ENCODE data around the gene IL7R. TPM values are rescaled to one million over a fixed set of nuclear protein-coding genes. Genes with fewer than 3 reads are reported as not detected.
A peak's percentile ranks its signal among the peaks of the same experiment; 100 is the strongest.

IL7R gene
- total and polyA plus RNA-seq, 2 of the 13 experiments (the other 11 are each of a cell fraction or from before 2014, with no cell fraction given) = not detected

DNA sequence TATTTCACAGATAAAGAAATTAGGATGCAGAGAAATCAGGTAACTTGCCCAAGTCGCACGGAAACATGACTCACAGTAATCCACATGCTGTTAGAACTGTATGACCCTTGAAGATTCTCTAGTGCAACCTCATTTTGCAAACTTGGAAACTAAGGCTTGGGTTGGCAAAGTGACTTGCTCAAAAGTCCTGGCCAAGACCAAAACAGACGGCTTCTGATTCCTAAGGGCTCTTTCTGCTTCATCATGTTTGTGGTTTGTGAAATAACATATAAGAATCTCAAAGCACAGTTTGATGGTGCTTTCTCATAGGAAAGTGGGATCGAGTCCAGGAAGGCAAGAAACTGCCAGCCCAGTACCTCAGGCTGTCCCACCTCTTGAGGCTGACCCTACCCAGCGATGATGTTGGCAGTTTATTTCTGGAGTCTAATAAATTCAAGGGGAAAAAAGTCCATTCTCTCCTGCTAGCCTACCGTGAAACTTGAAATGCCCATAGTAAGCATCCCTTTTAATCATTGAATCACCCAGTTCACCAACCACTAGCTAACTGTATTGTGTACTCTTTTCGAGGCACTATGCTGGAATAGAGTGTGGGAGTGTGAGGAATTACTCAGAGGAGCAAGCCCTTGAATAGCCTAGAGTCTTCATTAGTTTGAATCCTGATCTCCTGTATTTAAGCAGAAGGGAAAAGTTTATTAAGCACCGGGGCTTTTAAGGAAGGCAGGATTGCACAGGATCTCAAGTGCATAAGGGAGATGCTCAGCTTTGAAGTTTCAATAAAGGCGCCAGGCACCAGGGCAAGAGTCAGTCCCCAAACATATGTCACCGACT, 67.6 kb downstream of the IL7R start:
- Histone ChIP-seq H3K27me3 (ENCODE audit: control insufficient read depth in 1 of 2, insufficient read depth in 2 of 2, low read length in 2 of 2) (no peaks in the 10 kb centered on the region), H3K4me3 (replicated peaks in 1 of 3; ENCODE audit: insufficient read depth in 1 of 3, low read depth in 2 of 3, low read length in 3 of 3) (no peak overlapping the region), H3K4me2 (ENCODE audit: low read depth, low read length) (no peak overlapping the region), H3K27ac (ENCODE audit: extremely low read length, insufficient read depth, low read length) (no peak overlapping the region), H4K20me1 (ENCODE audit: insufficient read depth, low read length) (no peaks in the 10 kb centered on the region), H3K4me1 (ENCODE audit: insufficient read depth, low read length) (no peaks in the 10 kb centered on the region), H3K9ac (ENCODE audit: insufficient read depth, low read depth, low read length) (no peak overlapping the region), H3K9me3 (ENCODE audit: low read length) (no peaks in the 10 kb centered on the region), H2AFZ (ENCODE audit: low read length) (no peak overlapping the region), H3K36me3 (replicated peaks in 1 of 2; ENCODE audit: control insufficient read depth in 1 of 2, insufficient read depth in 2 of 2, low read length in 2 of 2) (no peaks in the 10 kb centered on the region), H3K79me2 (ENCODE audit: insufficient read depth, low read length) (no peaks in the 10 kb centered on the region)
- in situ Hi-C loops (cut with HindIII; ENCODE audit: extremely low pct_ligation_motif_present, low pct_unique_long_range_greater_than_20kb) = loop anchor here (10.0 kb wide), 1 partner anchor 150 kb away; no protein-coding TSS in a partner anchor
- WGBS (ENCODE audit: low lambda C conversion rate) = 17% methylated on average over 10 of the region's 10 CpGs
- ChIA-PET POLR2A (no interaction called here), CTCF (ENCODE audit: low intra/inter-chr PET ratio, low total read pairs) (interaction anchor here (3.3 kb wide), 1 partner anchor 147 kb away, joined by 38 read pairs; no protein-coding TSS in a partner anchor)
- ATAC-seq (no peak), FAIRE-seq (no peak), DNase-seq (ENCODE audit: low spot score) (no peak)
- BruUV-seq (replicated peaks) = no TSS peak
- no peak for TF ChIP-seq ZSCAN22 (CRISPR knock-in tag; IDR thresholded peaks at IDR 0.05)
- no peak for TF ChIP-seq ZNF644 (CRISPR knock-in tag; IDR thresholded peaks at IDR 0.05; ENCODE audit: low read depth)
- TF ChIP-seq HDAC1 (CRISPR knock-in tag; IDR thresholded peaks at IDR 0.05) = no peak
- TF ChIP-seq ZNF382 (CRISPR knock-in tag; IDR thresholded peaks at IDR 0.05; ENCODE audit: borderline replicate concordance) = no peak
- intact Hi-C loops (cut with micrococcal nuclease; ENCODE audit: unreplicated experiment) = no loop called here

DNA sequence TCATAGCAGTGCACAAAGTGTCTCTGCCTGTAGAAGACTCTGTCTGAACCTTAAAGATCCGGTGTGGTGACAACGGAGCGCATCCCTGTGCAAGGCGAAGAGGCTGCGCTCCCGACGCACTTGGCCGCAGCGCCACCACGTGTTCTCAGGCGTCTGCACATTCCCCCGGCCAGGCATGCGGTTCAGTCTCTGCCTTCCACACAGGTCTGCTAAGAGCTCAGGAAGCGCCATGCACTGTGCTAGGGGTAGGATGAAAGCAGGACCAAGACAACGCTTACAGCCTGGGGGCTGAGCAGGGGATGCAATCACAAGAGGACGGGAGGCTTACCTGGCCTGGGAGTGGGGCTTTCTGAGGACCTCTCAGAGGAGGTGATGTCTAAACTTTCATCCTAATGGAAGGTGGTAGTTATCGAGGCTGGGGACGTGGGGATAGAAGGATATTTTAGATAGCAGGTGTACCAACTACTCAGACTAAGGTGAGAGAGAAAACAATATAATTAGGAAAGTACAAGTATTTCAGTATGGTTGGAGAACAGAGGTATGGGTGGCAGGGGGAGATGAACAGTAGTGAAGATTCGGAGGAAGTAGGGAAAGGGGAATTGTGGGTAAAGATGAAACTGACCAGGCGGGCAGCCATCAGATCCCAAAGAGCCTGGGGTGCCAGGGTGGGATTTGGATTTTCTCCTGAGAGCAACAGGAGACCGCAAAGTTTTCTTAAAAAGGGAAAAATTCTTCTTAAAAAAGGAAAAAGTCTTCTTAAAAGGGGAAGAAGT, 68.4 kb downstream of the IL7R start:
- intact Hi-C loops (cut with micrococcal nuclease; ENCODE audit: unreplicated experiment) (loop anchor here (5.0 kb wide), 2 partner anchors 698 to 838 kb away; no protein-coding TSS in a partner anchor), in situ Hi-C loops (cut with HindIII; ENCODE audit: extremely low pct_ligation_motif_present, low pct_unique_long_range_greater_than_20kb) (loop anchor here (5.0 to 10.0 kb wide), 2 partner anchors 150 to 273 kb away; no protein-coding TSS in a partner anchor)
- no peaks in the 10 kb centered on the region for H3K9me3 ChIP-seq (ENCODE audit: low read length)
- no peaks in the 10 kb centered on the region; a peak in 1 of 5 replicates for H3K27me3 ChIP-seq (ENCODE audit: control insufficient read depth in 1 of 2, insufficient read depth in 2 of 2, low read length in 2 of 2)
- no peaks in the 10 kb centered on the region for H3K4me1 ChIP-seq (ENCODE audit: insufficient read depth, low read length)
- H2AFZ ChIP-seq (ENCODE audit: low read length) = no peak overlapping the region
- no peaks in the 10 kb centered on the region for H4K20me1 ChIP-seq (ENCODE audit: insufficient read depth, low read length)
- 24% methylated on average over 8 of the region's 21 CpGs for WGBS (ENCODE audit: low lambda C conversion rate)
- no peak overlapping the region for H3K4me2 ChIP-seq (ENCODE audit: low read depth, low read length)
- no peaks in the 10 kb centered on the region for H3K79me2 ChIP-seq (ENCODE audit: insufficient read depth, low read length)
- ATAC-seq (peak; percentile 95), DNase-seq (ENCODE audit: low spot score) (no peak), FAIRE-seq (peak; percentile 58)
- POLR2A ChIA-PET = interaction anchor here (1.1 kb wide), 1 partner anchor 274 kb away, joined by 3 read pairs; no protein-coding TSS in a partner anchor
- no TSS peak for BruUV-seq (replicated peaks)
- H3K4me3 ChIP-seq (replicated peaks in 1 of 3; ENCODE audit: insufficient read depth in 1 of 3, low read depth in 2 of 3, low read length in 3 of 3) = no peak overlapping the region
- H3K9ac ChIP-seq (ENCODE audit: insufficient read depth, low read depth, low read length) = no peak overlapping the region
- H3K27ac ChIP-seq (ENCODE audit: extremely low read length, insufficient read depth, low read length) = no peak overlapping the region
- CTCF ChIA-PET (ENCODE audit: low intra/inter-chr PET ratio, low total read pairs) = interaction anchor here (1.9 to 3.3 kb wide), 2 partner anchors 147 to 307 kb away, joined by 10 to 38 read pairs; partner anchors contain the start of gene SPEF2
- no peaks in the 10 kb centered on the region for H3K36me3 ChIP-seq (replicated peaks in 1 of 2; ENCODE audit: control insufficient read depth in 1 of 2, insufficient read depth in 2 of 2, low read length in 2 of 2)
- TF ChIP-seq, protein P1, sequence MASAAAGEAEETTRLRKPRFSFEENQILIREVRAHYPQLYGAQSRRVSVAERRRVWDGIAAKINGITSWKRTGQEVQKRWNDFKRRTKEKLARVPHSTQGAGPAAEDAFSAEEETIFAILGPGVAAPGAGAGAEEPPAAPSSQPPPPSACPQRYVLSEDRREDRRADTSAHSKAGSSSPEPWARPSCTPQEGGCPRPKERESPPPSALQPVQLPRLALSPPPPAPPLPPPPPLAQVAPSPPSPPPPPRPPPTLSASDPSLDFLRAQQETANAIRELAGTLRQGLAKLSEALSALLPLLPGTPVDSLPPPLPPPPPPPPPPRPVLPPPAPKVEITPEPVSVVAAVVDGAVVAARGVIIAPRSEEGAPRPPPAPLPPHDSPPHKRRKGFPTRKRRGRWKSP (CRISPR knock-in tag; IDR thresholded peaks at IDR 0.05) = peak; percentile 57; the same call in 1 of the 2 replicates
- peak; percentile 41; the same call in 1 of the 2 replicates for TF ChIP-seq RAD21 (CRISPR knock-in tag; IDR thresholded peaks at IDR 0.05)
- TF ChIP-seq GABPB1 (CRISPR knock-in tag; IDR thresholded peaks at IDR 0.05) = 0 out of 2 replicates have a peak, but pooled peaks have one; percentile 12
- TF ChIP-seq ZNF326 (CRISPR knock-in tag; IDR thresholded peaks at IDR 0.05; ENCODE audit: borderline replicate concordance) = no peak
- TF ChIP-seq HNRNPLL (IDR thresholded peaks at IDR 0.05; ENCODE audit: low read depth, low read length, poor library complexity, severe bottlenecking) = peak; percentile 88
- peak; percentile 28; the same call in 1 of the 2 replicates for TF ChIP-seq ZNF687 (CRISPR knock-in tag; IDR thresholded peaks at IDR 0.05)

Data from HepG2 (cell line).